ENCODE data around the gene HIPK3.

GRCh38 chr11:33405834-33406602 lies 148.8 kb downstream of the HIPK3 start:
- TF ChIP-seq CTCF (IDR thresholded peaks at IDR 0.05) (no peak), POLR2A (IDR thresholded peaks at IDR 0.05) (no peak)
